Endometrial microvascular endothelial cells (primary cell): ENCODE results near the gene TFDP1. TPM values are rescaled to one million over a fixed set of nuclear protein-coding genes. Genes with fewer than 3 reads are reported as not detected.

Experiments used
- in situ Hi-C: cut with HindIII; loops from 2 replicates; pipeline ENCODE4 v1.10.0; 2017; ENCODE audit warnings: low sequenced_read_pairs, low pct_unique_long_range_greater_than_20kb; ENCODE audit errors: inconsistent ontology term
- total RNA-seq: library from RNA; depleted of rRNA; stranded (reverse); fragments of >200 nt; gene quantifications from one replicate; pipeline ENCODE4 v1.2.3, GENCODE V29; 2015; ENCODE audit errors: inconsistent ontology term

The TFDP1 gene
- total RNA-seq: 116 TPM

DNA sequence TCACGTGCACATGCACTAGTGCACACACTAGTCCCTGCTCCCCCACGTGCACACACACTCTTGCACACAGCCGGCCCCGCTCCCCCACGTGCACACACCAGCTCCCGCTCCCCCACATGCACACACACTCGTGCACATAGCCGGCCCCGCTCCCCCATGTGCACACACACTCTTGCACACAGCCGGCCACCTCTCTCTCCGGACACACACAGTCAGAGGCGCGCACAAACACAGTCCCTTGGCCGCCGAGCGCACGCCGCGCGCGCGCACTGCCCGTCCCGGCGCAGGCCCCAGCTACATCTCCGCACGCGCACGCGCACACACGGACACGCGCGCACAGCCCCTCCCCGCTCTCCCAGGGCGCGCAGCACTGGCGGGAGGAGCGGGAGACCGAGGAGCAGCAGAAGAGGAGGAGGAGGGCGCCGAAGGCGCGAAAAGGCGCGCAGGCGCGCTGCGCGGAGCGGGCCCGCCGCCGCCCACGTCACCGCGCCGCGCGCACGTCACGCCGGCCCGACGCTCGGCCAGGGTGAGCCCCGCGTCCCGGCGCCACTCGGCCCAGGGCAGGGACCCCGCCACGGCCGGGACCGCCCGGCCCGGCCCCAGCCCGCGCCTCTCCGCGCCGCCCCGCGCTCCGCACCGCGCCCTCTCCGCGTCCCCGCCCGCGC is at the start of gene TFDP1:
Gene TFDP1, plus strand, starts transcription at position 549 of the 665 bp plus-strand sequence. CDS start 1,085 bp downstream, outside the sequence.
- in situ Hi-C loops: no loop called here

DNA sequence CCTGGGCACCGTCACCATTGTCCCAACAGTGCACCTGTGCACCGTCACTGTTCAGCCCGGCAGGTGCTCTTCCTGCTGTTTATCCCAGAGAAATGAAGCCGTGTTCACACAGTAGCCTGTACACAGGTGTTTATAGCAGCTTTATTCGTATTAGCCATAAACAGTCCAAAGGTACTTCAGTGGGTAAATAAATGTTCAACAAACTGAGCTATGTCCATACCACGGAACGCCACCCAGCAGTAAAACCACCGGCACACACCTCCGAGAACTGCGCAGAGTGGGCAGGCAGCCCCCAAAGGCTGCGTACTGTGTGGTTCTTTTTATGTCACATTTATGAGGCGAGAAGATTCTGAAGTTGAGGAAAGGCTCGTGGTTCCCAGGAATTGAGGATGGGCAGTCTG is 49.2 kb upstream of the TFDP1 start:
- in situ Hi-C loops: no loop called here

DNA sequence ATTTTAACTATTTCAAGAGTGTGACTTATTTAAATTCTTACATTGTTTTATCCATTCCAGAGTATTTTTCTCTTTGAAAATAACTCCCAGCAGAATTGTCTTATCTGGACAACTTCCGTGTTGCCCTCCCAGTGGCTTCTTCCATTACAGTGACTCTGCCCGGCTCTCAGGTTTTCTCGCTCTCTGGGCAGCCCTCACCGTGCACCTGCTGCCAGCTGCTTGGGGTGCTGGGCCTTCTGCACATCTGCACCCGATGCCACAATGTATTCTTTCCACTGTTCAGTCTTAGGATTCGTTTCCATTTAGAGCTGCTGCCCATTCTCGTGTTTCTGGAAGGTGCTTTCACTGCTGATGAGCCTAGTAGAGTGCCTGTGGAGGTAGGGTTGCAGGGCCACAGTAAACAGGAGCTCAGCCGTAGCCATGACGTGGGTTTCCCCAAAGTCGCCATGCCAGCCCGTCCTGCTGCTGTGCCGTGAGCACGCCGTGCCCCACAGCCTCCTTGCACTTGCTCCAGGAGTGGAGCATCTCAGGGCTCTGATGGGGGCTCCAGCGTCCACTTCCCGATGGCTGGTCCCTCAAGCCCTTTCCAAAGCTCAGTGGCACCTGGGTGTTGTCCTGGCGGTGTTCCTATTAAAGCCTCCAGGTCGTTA is 48.0 kb upstream of the TFDP1 start:
- in situ Hi-C loops: no loop called here

GRCh38 chr13:113537205-113537604 is 47.3 kb upstream of the TFDP1 start:
- in situ Hi-C loops: no loop called here

GRCh38 chr13:113537909-113538688 is 46.5 kb upstream of the TFDP1 start:
- in situ Hi-C loops: no loop called here

DNA sequence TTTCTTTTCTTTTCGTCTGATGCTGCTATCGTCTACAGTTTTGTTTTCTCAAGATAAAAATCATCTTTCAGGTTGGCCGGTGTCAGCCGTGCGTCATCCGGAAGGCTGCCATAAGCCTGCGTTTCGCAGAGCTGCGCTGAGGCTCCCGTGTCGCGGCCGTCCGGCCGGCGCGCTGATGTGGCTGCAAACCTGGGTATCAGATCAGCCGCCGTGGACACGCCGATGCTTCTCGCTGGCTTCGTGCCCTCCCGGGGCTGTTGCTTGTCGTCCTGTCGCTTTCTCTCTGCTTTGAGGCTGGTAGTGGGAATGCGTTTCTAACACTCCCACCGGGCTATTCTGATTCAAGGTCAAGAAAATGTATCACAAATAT is 45.9 kb upstream of the TFDP1 start:
- in situ Hi-C loops: no loop called here

DNA sequence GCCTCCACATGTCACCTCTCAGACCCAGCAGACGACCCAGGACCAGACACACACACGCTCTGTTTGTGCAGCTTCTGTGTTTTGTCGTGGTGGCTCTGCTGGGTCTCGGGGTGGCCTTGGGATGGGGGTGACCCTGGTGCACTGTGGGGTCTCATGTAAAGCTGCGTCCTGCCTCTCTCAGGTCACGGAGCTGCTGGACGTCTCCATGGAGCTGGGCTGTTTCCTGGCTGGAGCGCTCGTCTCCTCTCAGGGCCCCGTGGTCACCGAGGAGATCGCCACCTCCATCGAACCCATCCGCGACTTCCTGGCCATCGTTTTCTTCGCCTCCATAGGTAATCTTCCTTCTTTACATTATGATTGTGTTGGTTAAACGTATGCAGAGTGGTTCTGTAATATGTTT is 45.4 kb upstream of the TFDP1 start:
- in situ Hi-C loops: no loop called here

GRCh38 chr13:113539822-113540221 is 44.7 kb upstream of the TFDP1 start:
- in situ Hi-C loops: no loop called here

DNA sequence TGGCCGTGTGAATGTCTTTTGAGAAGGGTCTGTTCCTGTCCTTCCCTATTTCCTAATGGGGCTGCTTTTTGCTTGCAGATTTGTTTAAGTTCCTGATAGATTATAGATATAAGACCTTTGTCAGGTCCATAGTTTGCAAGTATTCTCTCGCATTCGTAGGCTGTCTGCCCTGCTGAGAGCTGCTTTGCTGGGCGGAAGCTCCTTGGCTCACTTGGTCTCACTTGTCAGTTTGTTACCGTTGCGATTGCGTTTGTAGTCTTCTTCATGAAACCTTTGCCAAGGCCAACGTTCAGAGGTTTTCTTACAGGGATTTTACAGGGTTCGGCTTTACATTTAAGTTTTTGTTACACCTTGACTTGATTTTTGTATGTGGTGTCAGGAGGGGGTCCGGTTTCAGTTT is 44.0 kb upstream of the TFDP1 start:
- in situ Hi-C loops: no loop called here

GRCh38 chr13:113542751-113543424 is 41.7 kb upstream of the TFDP1 start:
- in situ Hi-C loops: no loop called here

DNA sequence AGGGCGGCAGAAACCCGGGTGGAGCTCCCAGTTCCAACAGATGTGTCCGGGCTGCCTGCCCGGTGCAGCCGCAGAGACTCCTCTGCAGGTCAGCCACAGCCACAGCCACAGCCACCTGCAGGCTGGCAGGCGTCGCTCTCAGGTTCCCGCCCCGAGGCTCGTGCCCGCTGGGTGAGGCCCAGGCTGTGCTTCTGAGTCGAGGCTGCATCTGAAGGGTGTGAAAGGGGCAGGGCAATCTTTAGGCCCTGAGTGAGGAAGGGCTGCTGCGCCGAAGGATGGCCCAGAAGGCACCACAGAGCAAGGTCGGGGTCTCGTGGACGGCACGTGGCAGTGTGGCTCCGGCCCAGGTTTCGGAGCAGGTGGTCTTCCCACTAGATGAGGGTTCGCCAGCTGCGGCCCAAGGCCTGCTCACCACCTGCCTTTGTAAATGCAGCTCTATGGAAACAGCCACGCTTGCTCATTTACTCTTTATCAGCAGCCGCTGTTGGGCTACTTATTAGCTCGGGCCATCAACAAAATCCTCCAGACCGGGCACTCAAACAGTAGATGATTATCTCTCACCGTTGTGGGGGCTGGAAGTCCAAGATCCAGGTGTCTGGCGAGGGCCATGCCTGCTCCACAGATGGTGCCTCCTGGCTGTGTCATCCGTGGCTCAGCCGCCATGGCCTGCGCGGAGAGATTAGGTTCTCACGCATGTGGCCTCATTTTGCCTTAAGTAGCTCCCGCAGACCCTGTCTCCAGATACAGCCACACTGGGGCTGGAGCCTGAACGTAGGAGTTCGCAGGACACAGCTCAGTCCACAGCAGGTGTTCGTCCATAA is 40.3 kb upstream of the TFDP1 start:
- in situ Hi-C loops: no loop called here

DNA sequence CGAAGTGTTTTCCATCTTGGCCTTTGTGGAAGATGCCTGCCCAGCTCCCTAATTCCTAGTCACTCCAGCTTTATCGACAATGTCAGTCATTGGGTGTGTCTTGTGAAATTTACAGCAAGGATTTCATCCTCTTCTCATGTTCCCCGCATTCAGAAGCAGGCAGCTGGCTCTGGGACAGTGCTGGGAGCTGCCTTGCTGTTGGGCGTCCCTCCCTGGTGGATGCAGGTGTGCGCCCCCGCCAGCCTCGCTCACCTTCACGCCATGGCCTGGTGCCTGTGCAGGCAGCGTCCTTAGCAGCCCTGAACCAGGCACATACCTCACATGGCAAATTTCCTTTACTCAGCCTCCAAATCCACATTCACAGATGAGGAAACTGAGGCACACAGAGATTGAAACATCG is 39.7 kb upstream of the TFDP1 start:
- in situ Hi-C loops: no loop called here

GRCh38 chr13:113545455-113545930 is 39.1 kb upstream of the TFDP1 start:
- in situ Hi-C loops: no loop called here

DNA sequence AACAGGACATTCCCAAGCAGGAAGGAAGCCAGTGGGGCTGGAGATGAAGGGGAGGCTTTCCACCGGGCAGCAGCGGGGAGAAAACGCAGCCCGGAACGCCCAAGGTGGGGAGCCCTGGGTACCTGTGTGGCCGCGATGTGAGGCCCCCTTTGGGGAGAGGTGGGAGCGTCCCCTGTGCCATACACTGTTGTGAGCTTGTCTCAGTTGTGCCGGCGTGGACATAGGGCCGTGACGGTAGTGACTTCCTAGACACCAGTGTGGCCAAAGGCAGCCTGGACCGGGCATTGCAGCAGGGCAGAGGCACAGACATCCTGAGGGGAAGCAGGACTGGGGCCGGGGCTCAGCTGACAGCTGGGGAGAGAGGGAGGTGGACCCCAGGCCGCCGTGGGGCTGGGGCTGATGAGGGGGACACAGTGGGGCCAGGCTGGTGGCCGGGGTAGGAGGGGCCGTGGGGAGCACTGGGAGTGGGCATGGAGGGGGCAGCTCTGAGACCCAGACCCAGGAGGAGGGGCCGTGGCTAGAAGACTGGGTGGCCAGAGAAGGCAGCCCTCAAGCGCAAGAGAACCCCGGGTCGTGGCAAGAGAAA is 38.5 kb upstream of the TFDP1 start:
- in situ Hi-C loops: no loop called here

GRCh38 chr13:113546571-113547237 is 37.8 kb upstream of the TFDP1 start:
- in situ Hi-C loops: no loop called here

GRCh38 chr13:113547238-113547971 is 37.1 kb upstream of the TFDP1 start:
- in situ Hi-C loops: no loop called here

GRCh38 chr13:113548171-113548641 is 36.3 kb upstream of the TFDP1 start:
- in situ Hi-C loops: no loop called here
